GM12878 (cell line): ENCODE measurements around the gene RAD51B. TPM values are rescaled to one million over a fixed set of nuclear protein-coding genes. Genes with fewer than 3 reads are reported as not detected.

Source experiments
- CHD2 ChIP-seq: IDR thresholded peaks from 2 replicates; pipeline ENCODE4 v1.6.1; 2011; ENCODE audit warnings: low read depth, low read length, improper control_type of control experiment, borderline replicate concordance
- EGR1 ChIP-seq, 2 experiments: IDR thresholded peaks; 1 replicate in 1 of 2; 2 replicates in 1 of 2; pipeline ENCODE4 v1.6.1; 2011 to 2012; ENCODE audit warnings: low read depth in 2 of 2, low read length in 2 of 2, borderline replicate concordance in 1 of 2, mild to moderate bottlenecking in 1 of 2, moderate library complexity in 1 of 2
- FOXM1 ChIP-seq: IDR thresholded peaks from 2 replicates; pipeline ENCODE4 v1.6.1; 2012; ENCODE audit warnings: low read depth, mild to moderate bottlenecking, inconsistent platforms, low read length, moderate library complexity
- IKZF1 ChIP-seq: fragments of 450-650 bp; conservative IDR thresholded peaks from 2 replicates; pipeline ENCODE4 v1.6.1; 2017; ENCODE audit warnings: antibody characterized with exemption, mild to moderate bottlenecking
- JUND ChIP-seq: IDR thresholded peaks from 2 replicates; pipeline ENCODE4 v1.6.1; 2012; ENCODE audit warnings: low read depth, mild to moderate bottlenecking, low read length, improper control_type of control experiment, moderate library complexity
- MYC ChIP-seq: IDR thresholded peaks from 2 replicates; pipeline ENCODE4 v1.6.1; 2011; ENCODE audit warnings: mild to moderate bottlenecking, low read length, moderate library complexity, inconsistent platforms; ENCODE audit not compliant: insufficient read depth, insufficient replicate concordance, insufficient read length, severe bottlenecking
- NFIC ChIP-seq: IDR thresholded peaks from 2 replicates; pipeline ENCODE4 v1.6.1; 2012; ENCODE audit warnings: low read depth, mild to moderate bottlenecking, inconsistent platforms, low read length, moderate library complexity
- NFXL1 ChIP-seq: fragments of 450-650 bp; IDR thresholded peaks from 2 replicates; pipeline ENCODE4 v1.6.1; 2017; ENCODE audit warnings: antibody characterized with exemption, mild to moderate bottlenecking, borderline replicate concordance
- NR2C2 ChIP-seq: IDR thresholded peaks from 2 replicates; pipeline ENCODE4 v1.6.1; 2011; ENCODE audit warnings: borderline replicate concordance, low read depth; ENCODE audit not compliant: control insufficient read depth, insufficient read length
- RCOR1 ChIP-seq: conservative IDR thresholded peaks from 2 replicates; pipeline ENCODE4 v1.6.1; 2012; ENCODE audit warnings: low read depth, low read length, improper control_type of control experiment
- SMARCA5 ChIP-seq: fragments of 450-650 bp; IDR thresholded peaks from 2 replicates; pipeline ENCODE4 v1.6.1; 2017; ENCODE audit warnings: mild to moderate bottlenecking
- SUPT20H ChIP-seq: IDR thresholded peaks from 2 replicates; pipeline ENCODE4 v1.6.1; 2011; ENCODE audit warnings: low read depth, mild to moderate bottlenecking, low read length, moderate library complexity, borderline replicate concordance; ENCODE audit not compliant: control insufficient read depth
- TCF7 ChIP-seq: IDR thresholded peaks from 2 replicates; pipeline ENCODE4 v1.6.1; 2014; ENCODE audit warnings: antibody characterized with exemption, borderline replicate concordance
- ZZZ3 ChIP-seq: IDR thresholded peaks from 2 replicates; pipeline ENCODE4 v1.6.1; 2011; ENCODE audit warnings: low read depth; ENCODE audit not compliant: control insufficient read depth, insufficient read length
- polyA plus RNA-seq, 11 experiments: library from polyadenylated mRNA; depleted of rRNA in 4 of 11; unstranded in 6 of 11; stranded (reverse) in 5 of 11; fragments of >200 nt; fragmentation: Nextera tagmentation in 4 of 11; fragmentation: Illumina TruSeq in 1 of 11; extraction: Ambion mirVana in 4 of 11; extraction: Trizol in 1 of 11; gene quantifications; 1 replicate in 1 of 11; 2 replicates in 10 of 11; pipeline versions ENCODE4 v1.2.1 to v1.2.3, GENCODE V29; 2011 to 2016; ENCODE audit warnings: inconsistent platforms in 2 of 11, missing spikeins in 2 of 11, low read depth in 1 of 11
- total RNA-seq, 4 experiments: library from RNA; depleted of rRNA in 3 of 4; stranded (reverse); fragments of >200 nt in 3 of 4; fragmentation: Illumina TruSeq in 1 of 4; extraction: Trizol in 1 of 4; gene quantifications; 2 replicates each; pipeline versions ENCODE4 v1.2.1 to v1.2.3, GENCODE V29; 2013 to 2021
- TF ChIP-seq, protein P1 (sequence below): IDR thresholded peaks from 2 replicates; pipeline ENCODE4 v1.6.1; 2011; ENCODE audit warnings: borderline replicate concordance, low read depth, mild to moderate bottlenecking, moderate library complexity, mixed read lengths, low read length; ENCODE audit not compliant: insufficient read depth; ENCODE audit errors: extremely low read length
- TF ChIP-seq, protein P2 (sequence below): fragments of 450-650 bp; conservative IDR thresholded peaks from 2 replicates; pipeline ENCODE4 v1.6.1; 2017; ENCODE audit warnings: mild to moderate bottlenecking, moderate library complexity
- TF ChIP-seq, protein P3 (sequence below): IDR thresholded peaks from 2 replicates; pipeline ENCODE4 v1.6.1; 2012; ENCODE audit warnings: improper control_type of control experiment, low read depth, low read length; ENCODE audit not compliant: insufficient replicate concordance

RAD51B gene
- total and polyA plus RNA-seq, 10 of the 15 experiments (the other 5 are each of a cell fraction or from before 2014, with no cell fraction given): 9.8 to 26.8 (median 21.3) TPM

DNA sequence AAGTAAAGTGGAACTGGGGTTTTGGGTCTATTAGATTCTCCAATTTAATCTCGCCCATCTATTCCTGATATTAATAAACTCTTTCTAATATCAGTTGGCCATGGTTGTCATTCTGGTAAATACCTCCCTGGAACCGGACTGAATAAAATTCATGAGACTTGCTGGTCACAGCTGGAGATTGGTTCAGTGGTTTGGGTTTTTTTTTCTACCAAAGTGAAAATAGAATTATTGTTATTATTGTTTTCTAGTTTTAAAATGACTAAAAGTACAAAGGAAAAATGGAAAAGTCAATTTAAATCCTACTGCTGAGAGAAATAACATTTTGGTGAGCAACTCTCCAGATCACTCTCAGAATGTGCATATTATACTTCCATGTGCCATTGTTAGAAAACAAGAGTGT lies 535.8 kb downstream of the RAD51B start (continued):
- no peak for TF ChIP-seq ZZZ3
- no peak for TF ChIP-seq FOXM1
- TF ChIP-seq, protein P1, sequence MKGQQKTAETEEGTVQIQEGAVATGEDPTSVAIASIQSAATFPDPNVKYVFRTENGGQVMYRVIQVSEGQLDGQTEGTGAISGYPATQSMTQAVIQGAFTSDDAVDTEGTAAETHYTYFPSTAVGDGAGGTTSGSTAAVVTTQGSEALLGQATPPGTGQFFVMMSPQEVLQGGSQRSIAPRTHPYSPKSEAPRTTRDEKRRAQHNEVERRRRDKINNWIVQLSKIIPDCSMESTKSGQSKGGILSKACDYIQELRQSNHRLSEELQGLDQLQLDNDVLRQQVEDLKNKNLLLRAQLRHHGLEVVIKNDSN: no peak
- no peak for TF ChIP-seq TCF7
- no peak for TF ChIP-seq JUND
- no peak for TF ChIP-seq NR2C2
- TF ChIP-seq RCOR1: no peak
- TF ChIP-seq, protein P2, sequence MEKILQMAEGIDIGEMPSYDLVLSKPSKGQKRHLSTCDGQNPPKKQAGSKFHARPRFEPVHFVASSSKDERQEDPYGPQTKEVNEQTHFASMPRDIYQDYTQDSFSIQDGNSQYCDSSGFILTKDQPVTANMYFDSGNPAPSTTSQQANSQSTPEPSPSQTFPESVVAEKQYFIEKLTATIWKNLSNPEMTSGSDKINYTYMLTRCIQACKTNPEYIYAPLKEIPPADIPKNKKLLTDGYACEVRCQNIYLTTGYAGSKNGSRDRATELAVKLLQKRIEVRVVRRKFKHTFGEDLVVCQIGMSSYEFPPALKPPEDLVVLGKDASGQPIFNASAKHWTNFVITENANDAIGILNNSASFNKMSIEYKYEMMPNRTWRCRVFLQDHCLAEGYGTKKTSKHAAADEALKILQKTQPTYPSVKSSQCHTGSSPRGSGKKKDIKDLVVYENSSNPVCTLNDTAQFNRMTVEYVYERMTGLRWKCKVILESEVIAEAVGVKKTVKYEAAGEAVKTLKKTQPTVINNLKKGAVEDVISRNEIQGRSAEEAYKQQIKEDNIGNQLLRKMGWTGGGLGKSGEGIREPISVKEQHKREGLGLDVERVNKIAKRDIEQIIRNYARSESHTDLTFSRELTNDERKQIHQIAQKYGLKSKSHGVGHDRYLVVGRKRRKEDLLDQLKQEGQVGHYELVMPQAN: no peak
- no peak for TF ChIP-seq IKZF1
- no peak for TF ChIP-seq EGR1 (IDR thresholded peaks at IDR 0.05; ENCODE audit: borderline replicate concordance in 1 of 2, low read depth in 2 of 2, low read length in 2 of 2)
- no peak for TF ChIP-seq NFXL1
- TF ChIP-seq SMARCA5: no peak
- TF ChIP-seq SUPT20H: no peak
- TF ChIP-seq, protein P3, sequence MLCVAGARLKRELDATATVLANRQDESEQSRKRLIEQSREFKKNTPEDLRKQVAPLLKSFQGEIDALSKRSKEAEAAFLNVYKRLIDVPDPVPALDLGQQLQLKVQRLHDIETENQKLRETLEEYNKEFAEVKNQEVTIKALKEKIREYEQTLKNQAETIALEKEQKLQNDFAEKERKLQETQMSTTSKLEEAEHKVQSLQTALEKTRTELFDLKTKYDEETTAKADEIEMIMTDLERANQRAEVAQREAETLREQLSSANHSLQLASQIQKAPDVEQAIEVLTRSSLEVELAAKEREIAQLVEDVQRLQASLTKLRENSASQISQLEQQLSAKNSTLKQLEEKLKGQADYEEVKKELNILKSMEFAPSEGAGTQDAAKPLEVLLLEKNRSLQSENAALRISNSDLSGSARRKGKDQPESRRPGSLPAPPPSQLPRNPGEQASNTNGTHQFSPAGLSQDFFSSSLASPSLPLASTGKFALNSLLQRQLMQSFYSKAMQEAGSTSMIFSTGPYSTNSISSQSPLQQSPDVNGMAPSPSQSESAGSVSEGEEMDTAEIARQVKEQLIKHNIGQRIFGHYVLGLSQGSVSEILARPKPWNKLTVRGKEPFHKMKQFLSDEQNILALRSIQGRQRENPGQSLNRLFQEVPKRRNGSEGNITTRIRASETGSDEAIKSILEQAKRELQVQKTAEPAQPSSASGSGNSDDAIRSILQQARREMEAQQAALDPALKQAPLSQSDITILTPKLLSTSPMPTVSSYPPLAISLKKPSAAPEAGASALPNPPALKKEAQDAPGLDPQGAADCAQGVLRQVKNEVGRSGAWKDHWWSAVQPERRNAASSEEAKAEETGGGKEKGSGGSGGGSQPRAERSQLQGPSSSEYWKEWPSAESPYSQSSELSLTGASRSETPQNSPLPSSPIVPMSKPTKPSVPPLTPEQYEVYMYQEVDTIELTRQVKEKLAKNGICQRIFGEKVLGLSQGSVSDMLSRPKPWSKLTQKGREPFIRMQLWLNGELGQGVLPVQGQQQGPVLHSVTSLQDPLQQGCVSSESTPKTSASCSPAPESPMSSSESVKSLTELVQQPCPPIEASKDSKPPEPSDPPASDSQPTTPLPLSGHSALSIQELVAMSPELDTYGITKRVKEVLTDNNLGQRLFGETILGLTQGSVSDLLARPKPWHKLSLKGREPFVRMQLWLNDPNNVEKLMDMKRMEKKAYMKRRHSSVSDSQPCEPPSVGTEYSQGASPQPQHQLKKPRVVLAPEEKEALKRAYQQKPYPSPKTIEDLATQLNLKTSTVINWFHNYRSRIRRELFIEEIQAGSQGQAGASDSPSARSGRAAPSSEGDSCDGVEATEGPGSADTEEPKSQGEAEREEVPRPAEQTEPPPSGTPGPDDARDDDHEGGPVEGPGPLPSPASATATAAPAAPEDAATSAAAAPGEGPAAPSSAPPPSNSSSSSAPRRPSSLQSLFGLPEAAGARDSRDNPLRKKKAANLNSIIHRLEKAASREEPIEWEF: no peak
- TF ChIP-seq CHD2: no peak
- TF ChIP-seq MYC: no peak
- peak; percentile 55; the same call in 1 of the 2 replicates for TF ChIP-seq NFIC
- TF ChIP-seq, all 136 proteins: peak for 3
